CD8-positive, alpha-beta memory T cell (primary cell): ENCODE measurements around the gene PTGR3. TPM values are rescaled to one million over a fixed set of nuclear protein-coding genes. Genes with fewer than 3 reads are reported as not detected.

Experiments used
- CTCF ChIA-PET: fragments of 350-600 bp; sonication (Branson Sonifier 250); formaldehyde crosslinking; loops from one replicate; lab custom pipeline; 2021; ENCODE audit warnings: antibody characterized with exemption; lab: Charles Lee
- POLR2A ChIA-PET: fragments of 350-600 bp; sonication (Branson Sonifier 250); formaldehyde crosslinking; loops from one replicate; lab custom pipeline; 2021; ENCODE audit warnings: antibody characterized with exemption; lab: Charles Lee
- DNase-seq, 5 donors: peaks; one replicate each; pipeline versions ENCODE4 v3.0.0 to v3.0.0-alpha.2; 2020 to 2022; ENCODE audit warnings: mixed read lengths in 1 of 5
- H3K27ac ChIP-seq: one replicate; pipeline ENCODE4 v1.7.0; 2013; ENCODE audit warnings: low read depth, mild to moderate bottlenecking, low read length, moderate library complexity
- H3K27me3 ChIP-seq: 2 replicates; pipeline ENCODE4 v1.7.0; 2013; ENCODE audit warnings: low read length, mild to moderate bottlenecking; ENCODE audit not compliant: insufficient read depth, poor library complexity, severe bottlenecking
- H3K36me3 ChIP-seq: 2 replicates; pipeline ENCODE4 v1.7.0; 2013; ENCODE audit warnings: mild to moderate bottlenecking, low read length, moderate library complexity; ENCODE audit not compliant: insufficient read depth
- H3K4me1 ChIP-seq: 2 replicates; pipeline ENCODE4 v1.7.0; 2013; ENCODE audit warnings: mild to moderate bottlenecking, low read length, moderate library complexity; ENCODE audit not compliant: insufficient read depth
- H3K4me3 ChIP-seq: 2 replicates; pipeline ENCODE4 v1.7.0; 2013; ENCODE audit warnings: mild to moderate bottlenecking, low read length
- H3K9me3 ChIP-seq: 2 replicates; pipeline ENCODE4 v1.7.0; 2013; ENCODE audit warnings: mild to moderate bottlenecking, low read length
- H3K27ac Mint-ChIP-seq, 8 donors: one replicate each; pipeline ENCODE4 v1.8.0; 2020 to 2021; ENCODE audit warnings: mixed read lengths in 8 of 8, mild to moderate bottlenecking in 6 of 8, inconsistent platforms in 3 of 8, moderate library complexity in 3 of 8
- H3K27me3 Mint-ChIP-seq, 2 donors: one replicate each; pipeline ENCODE4 v1.8.0; 2020 to 2021; ENCODE audit warnings: mixed read lengths in 2 of 2, mild to moderate bottlenecking in 1 of 2, moderate library complexity in 1 of 2
- H3K36me3 Mint-ChIP-seq, 3 donors: one replicate each; pipeline ENCODE4 v1.8.0; 2020 to 2021; ENCODE audit warnings: mixed read lengths in 3 of 3, inconsistent platforms in 1 of 3, mild to moderate bottlenecking in 1 of 3
- H3K4me1 Mint-ChIP-seq, 3 donors: one replicate each; pipeline ENCODE4 v1.8.0; 2020 to 2021; ENCODE audit warnings: mixed read lengths in 3 of 3, inconsistent platforms in 1 of 3, mild to moderate bottlenecking in 1 of 3
- H3K4me3 Mint-ChIP-seq, 7 donors: one replicate each; pipeline ENCODE4 v1.8.0; 2020 to 2021; ENCODE audit warnings: mixed read lengths in 7 of 7, mild to moderate bottlenecking in 6 of 7, moderate library complexity in 4 of 7, inconsistent platforms in 2 of 7
- H3K9me3 Mint-ChIP-seq, 5 donors: one replicate each; pipeline ENCODE4 v1.8.0; 2020 to 2022; ENCODE audit warnings: mixed read lengths in 5 of 5, mild to moderate bottlenecking in 3 of 5, moderate library complexity in 2 of 5, inconsistent platforms in 1 of 5
- polyA plus RNA-seq: library from polyadenylated mRNA; unstranded; fragments of 300-500 nt; fragmentation: Illumina TruSeq; gene quantifications from one replicate; pipeline ENCODE4 v1.2.3, GENCODE V29; 2021
- total RNA-seq, 2 experiments: library from RNA; stranded (reverse); gene quantifications; one replicate each; pipeline ENCODE4 v1.2.3, GENCODE V29; 2021

The PTGR3 gene
- total and polyA plus RNA-seq, 3 experiments from 2014 or later: 20.3 to 26.3 (median 25.8) TPM

DNA sequence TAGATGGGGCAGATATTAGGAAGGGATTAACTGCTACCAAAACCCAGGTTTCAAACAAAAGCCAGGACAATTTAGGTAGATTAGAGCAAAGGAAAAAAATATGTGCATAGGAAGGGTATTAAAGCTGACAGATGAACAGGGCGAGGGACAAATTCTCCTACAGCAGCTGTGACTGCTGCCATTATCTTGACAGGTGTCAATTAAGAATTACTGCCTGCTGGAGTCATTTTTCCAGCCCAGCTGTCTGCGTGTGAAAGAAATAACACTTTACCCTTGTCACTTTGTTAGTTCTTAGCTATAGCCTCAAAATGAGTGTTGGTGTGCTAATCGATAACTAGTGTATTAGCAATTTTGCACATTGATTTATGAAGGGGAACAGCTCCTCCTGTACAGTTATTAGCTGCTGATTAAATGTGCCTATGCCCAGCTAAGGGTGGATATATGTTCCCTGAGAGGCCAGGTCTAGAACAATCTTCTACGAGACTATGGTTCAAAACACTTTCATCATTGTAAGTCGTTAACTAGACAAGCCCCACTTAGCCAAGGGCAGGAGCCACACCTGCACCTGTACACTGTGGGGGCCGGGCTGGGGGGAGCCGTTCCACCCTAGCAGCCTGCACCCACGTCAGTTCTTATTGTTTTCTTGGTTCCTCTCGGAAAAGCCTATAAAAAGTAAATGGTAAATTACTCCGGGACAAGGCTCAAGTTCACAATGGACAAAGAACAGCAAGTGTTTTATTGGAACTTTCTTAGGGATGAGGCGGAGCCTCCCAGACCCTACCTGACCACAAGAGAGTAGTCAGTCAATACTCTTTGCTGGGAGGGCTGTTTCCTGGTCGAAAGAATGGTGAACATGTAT is 9.4 kb upstream of the PTGR3 start:
- CTCF ChIA-PET: interaction anchor here (0.6 kb wide), 1 partner anchor 12 kb away, joined by 3 read pairs; no protein-coding TSS in a partner anchor
- no peaks in the 10 kb centered on the region for H3K27me3 Mint-ChIP-seq
- H3K4me1 Mint-ChIP-seq: peaks cover 80 to 99% (median 99%) of the 10 kb centered on the region in 3 donors
- no peaks in the 10 kb centered on the region for H3K9me3 ChIP-seq
- no peaks in the 10 kb centered on the region for H3K27me3 ChIP-seq
- H3K27ac ChIP-seq: no peak overlapping the region
- POLR2A ChIA-PET: interaction anchor here (0.6 kb wide), 1 partner anchor 13 kb away, joined by 3 read pairs; no protein-coding TSS in a partner anchor
- H3K36me3 ChIP-seq: no peaks in the 10 kb centered on the region
- peak overlapping the region; percentile 20 to 100 (median 96) for H3K27ac Mint-ChIP-seq
- H3K36me3 Mint-ChIP-seq: peaks cover 0 to 5% (median 0%) of the 10 kb centered on the region in 3 donors
- peak overlapping the region in 1 of 7 donors; percentile 62 for H3K4me3 Mint-ChIP-seq
- no peak overlapping the region for H3K4me3 ChIP-seq
- DNase-seq: no peak
- H3K4me1 ChIP-seq: peaks cover 51% of the 10 kb centered on the region
- H3K9me3 Mint-ChIP-seq: no peaks in the 10 kb centered on the region

GRCh38 chr18:75216911-75217689 is 8.2 kb upstream of the PTGR3 start:
- Mint-ChIP-seq H3K4me3 (peak overlapping the region; percentile 52 to 83 (median 69)), H3K9me3 (no peaks in the 10 kb centered on the region), H3K27ac (peak overlapping the region; percentile 88 to 100 (median 97)), H3K36me3 (peaks cover 0 to 12% (median 0%) of the 10 kb centered on the region in 3 donors), H3K27me3 (no peaks in the 10 kb centered on the region), H3K4me1 (peaks cover 80 to 99% (median 99%) of the 10 kb centered on the region in 3 donors)
- H3K9me3 ChIP-seq: no peaks in the 10 kb centered on the region
- POLR2A ChIA-PET: interaction anchor here (0.9 kb wide), 1 partner anchor 13 kb away, joined by 6 read pairs; no protein-coding TSS in a partner anchor
- no peak for DNase-seq
- H3K27ac ChIP-seq: peak overlapping the region; percentile 38
- no peaks in the 10 kb centered on the region for H3K36me3 ChIP-seq
- H3K27me3 ChIP-seq: no peaks in the 10 kb centered on the region
- peaks cover 61% of the 10 kb centered on the region for H3K4me1 ChIP-seq
- peak overlapping the region; percentile 29 for H3K4me3 ChIP-seq
- CTCF ChIA-PET: interaction anchor here (0.6 to 1.4 kb wide), 2 partner anchors 14 to 27 kb away, joined by 3 read pairs; no protein-coding TSS in a partner anchor

GRCh38 chr18:75216212-75216910 is 7.4 kb upstream of the PTGR3 start:
- peak overlapping the region; percentile 29 for H3K4me3 ChIP-seq
- Mint-ChIP-seq H3K27me3 (no peaks in the 10 kb centered on the region), H3K4me1 (peaks cover 74 to 91% (median 91%) of the 10 kb centered on the region in 3 donors), H3K4me3 (peak overlapping the region; percentile 52 to 83 (median 69)), H3K27ac (peak overlapping the region; percentile 88 to 100 (median 97)), H3K36me3 (peaks cover 0 to 12% (median 0%) of the 10 kb centered on the region in 3 donors), H3K9me3 (no peaks in the 10 kb centered on the region)
- H3K27me3 ChIP-seq: no peaks in the 10 kb centered on the region
- POLR2A ChIA-PET: interaction anchor here (0.6 to 0.9 kb wide), 4 partner anchors 12 to 198 kb away, joined by 3 to 6 read pairs (median 3); no protein-coding TSS in a partner anchor
- CTCF ChIA-PET: interaction anchor here (1.3 to 1.4 kb wide), 3 partner anchors 8 to 29 kb away, joined by 3 to 4 read pairs (median 4); no protein-coding TSS in a partner anchor
- peaks cover 61% of the 10 kb centered on the region for H3K4me1 ChIP-seq
- peak overlapping the region; percentile 38 for H3K27ac ChIP-seq
- no peaks in the 10 kb centered on the region for H3K36me3 ChIP-seq
- DNase-seq: peak in 2 of 5 donors; percentile 69 to 71
- H3K9me3 ChIP-seq: no peaks in the 10 kb centered on the region

GRCh38 chr18:75215663-75216062 is 6.7 kb upstream of the PTGR3 start:
- no peak for DNase-seq
- no peaks in the 10 kb centered on the region for H3K9me3 Mint-ChIP-seq
- Histone ChIP-seq H3K36me3 (no peaks in the 10 kb centered on the region), H3K4me1 (peaks cover 61% of the 10 kb centered on the region), H3K9me3 (no peaks in the 10 kb centered on the region), H3K27ac (no peak overlapping the region), H3K4me3 (no peak overlapping the region), H3K27me3 (no peaks in the 10 kb centered on the region)
- ChIA-PET CTCF (interaction anchor here (1.1 to 1.3 kb wide), 3 partner anchors 8 to 30 kb away, joined by 3 to 4 read pairs (median 4); no protein-coding TSS in a partner anchor), POLR2A (interaction anchor here (0.6 to 0.7 kb wide), 2 partner anchors 12 to 20 kb away, joined by 3 read pairs; no protein-coding TSS in a partner anchor)
- peaks cover 72 to 88% (median 87%) of the 10 kb centered on the region in 3 donors for H3K4me1 Mint-ChIP-seq
- peaks cover 0 to 2% of the 10 kb centered on the region in 2 donors for H3K27me3 Mint-ChIP-seq
- peaks cover 0 to 18% (median 2%) of the 10 kb centered on the region in 3 donors for H3K36me3 Mint-ChIP-seq
- H3K27ac Mint-ChIP-seq: peak overlapping the region; percentile 79 to 96 (median 89)
- H3K4me3 Mint-ChIP-seq: peak overlapping the region in 5 of 7 donors; percentile 12 to 74 (median 56)

DNA sequence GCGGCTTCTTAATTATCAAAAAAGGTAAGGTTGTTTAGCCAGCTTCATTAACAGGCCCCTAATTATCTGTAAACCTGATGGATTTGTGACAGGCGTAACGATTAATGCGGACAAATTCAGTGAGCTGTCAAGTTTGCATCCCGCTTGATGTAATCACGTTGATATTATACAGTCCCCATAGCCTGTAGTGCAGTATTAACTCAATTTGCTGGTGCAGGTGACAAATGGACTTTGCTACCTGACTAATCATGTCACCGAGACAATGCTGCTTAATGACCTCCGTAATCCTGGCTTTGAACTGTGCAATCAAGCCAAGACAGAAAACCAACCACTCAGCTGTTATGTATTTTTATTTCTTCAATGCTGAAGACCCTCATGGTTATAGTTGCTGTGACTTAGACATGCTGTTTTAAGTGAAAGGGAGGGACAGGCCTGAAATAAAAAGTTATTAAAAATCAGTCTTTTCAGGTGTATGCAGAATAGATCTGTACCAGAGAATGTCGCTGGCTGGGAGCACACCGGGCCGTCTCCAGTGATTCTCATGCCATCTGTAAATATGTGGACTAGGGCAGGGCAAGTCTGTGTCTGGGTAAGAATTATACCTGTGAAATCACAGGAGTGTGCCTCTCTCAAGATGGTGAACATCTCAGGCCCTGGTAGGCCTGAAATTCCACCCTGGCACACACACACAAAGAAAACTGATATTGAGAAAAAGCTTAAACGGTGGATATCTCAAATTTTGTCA is 6.0 kb upstream of the PTGR3 start:
- H3K9me3 Mint-ChIP-seq: peaks cover 0 to 1% (median 0%) of the 10 kb centered on the region in 5 donors
- peak overlapping the region in 6 of 7 donors; percentile 44 to 97 (median 60) for H3K4me3 Mint-ChIP-seq
- Histone ChIP-seq H3K27ac (no peak overlapping the region), H3K27me3 (no peaks in the 10 kb centered on the region), H3K4me3 (no peak overlapping the region), H3K36me3 (no peaks in the 10 kb centered on the region), H3K9me3 (no peaks in the 10 kb centered on the region), H3K4me1 (peaks cover 61% of the 10 kb centered on the region)
- POLR2A ChIA-PET: no interaction called here
- DNase-seq: no peak
- peak overlapping the region; percentile 79 to 96 (median 89) for H3K27ac Mint-ChIP-seq
- peaks cover 0 to 2% of the 10 kb centered on the region in 2 donors for H3K27me3 Mint-ChIP-seq
- CTCF ChIA-PET: interaction anchor here (1.1 to 1.3 kb wide), 3 partner anchors 9 to 31 kb away, joined by 3 to 4 read pairs (median 4); no protein-coding TSS in a partner anchor
- H3K4me1 Mint-ChIP-seq: peaks cover 73 to 88% (median 87%) of the 10 kb centered on the region in 3 donors
- peaks cover 0 to 23% (median 3%) of the 10 kb centered on the region in 3 donors for H3K36me3 Mint-ChIP-seq

GRCh38 chr18:75214332-75214690 is 5.4 kb upstream of the PTGR3 start:
- CTCF ChIA-PET: interaction anchor here (1.1 kb wide), 1 partner anchor 11 kb away, joined by 3 read pairs; no protein-coding TSS in a partner anchor
- Mint-ChIP-seq H3K4me1 (peaks cover 70 to 85% (median 84%) of the 10 kb centered on the region in 3 donors), H3K4me3 (peak overlapping the region in 5 of 7 donors; percentile 47 to 97 (median 85)), H3K9me3 (peaks cover 0 to 1% (median 0%) of the 10 kb centered on the region in 5 donors), H3K36me3 (peaks cover 0 to 27% (median 3%) of the 10 kb centered on the region in 3 donors), H3K27ac (peak overlapping the region in 7 of 8 donors; percentile 58 to 88 (median 66)), H3K27me3 (peaks cover 0 to 4% of the 10 kb centered on the region in 2 donors)
- H3K36me3 ChIP-seq: no peaks in the 10 kb centered on the region
- peaks cover 61% of the 10 kb centered on the region for H3K4me1 ChIP-seq
- no peaks in the 10 kb centered on the region for H3K9me3 ChIP-seq
- no peaks in the 10 kb centered on the region for H3K27me3 ChIP-seq
- no peak overlapping the region for H3K4me3 ChIP-seq
- POLR2A ChIA-PET: no interaction called here
- no peak for DNase-seq
- H3K27ac ChIP-seq: no peak overlapping the region
